ENCODE measurements around the gene AOC2. TPM values are rescaled to one million over a fixed set of nuclear protein-coding genes. Genes with fewer than 3 reads are reported as not detected.

Gene AOC2
- total and polyA plus RNA-seq, 9 of the 15 experiments (the other 6 are each of a cell fraction or from before 2014, with no cell fraction given) = 0.08 to 0.91 (median 0.49) TPM

DNA sequence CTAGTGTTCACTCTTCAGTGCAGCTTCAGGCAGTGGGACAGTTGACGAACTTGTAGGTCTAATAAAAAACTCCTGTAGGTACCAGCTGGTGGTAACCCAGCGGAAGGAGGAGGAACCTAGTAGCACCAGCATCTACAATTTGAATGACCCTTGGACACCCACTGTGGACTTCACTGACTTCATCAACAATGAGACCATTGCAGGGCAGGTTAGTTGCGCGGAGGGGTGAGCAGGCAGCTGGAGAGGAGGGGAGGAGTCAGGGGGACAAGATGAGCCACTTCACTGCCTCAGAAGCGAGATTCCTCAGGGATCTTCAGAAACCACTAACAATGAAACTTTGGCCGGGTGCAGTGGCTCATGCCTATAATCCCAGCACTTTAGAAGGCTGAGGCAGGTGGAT lies 28.9 kb downstream of the AOC2 start:
- CTCF ChIA-PET (ENCODE audit: low intra/inter-chr PET ratio) = no interaction called here
- FAIRE-seq = no peak
- H3K79me2 ChIP-seq (ENCODE audit: control insufficient read depth, insufficient read depth, low read length) = no peaks in the 10 kb centered on the region
- no TSS peak for BruUV-seq (replicated peaks)
- H2AFZ ChIP-seq (ENCODE audit: low read depth, low read length) = no peak overlapping the region
- in situ Hi-C loops (cut with MboI) = no loop called here
- no peaks in the 10 kb centered on the region for H3K9me3 ChIP-seq (replicated peaks; ENCODE audit: control insufficient read depth, insufficient read depth, low read depth, low read length)
- H3K36me3 ChIP-seq (ENCODE audit: control insufficient read depth, insufficient read depth, low read length) = no peaks in the 10 kb centered on the region
- H3K4me1 ChIP-seq (replicated peaks in 1 of 2; ENCODE audit: control insufficient read depth in 2 of 2, insufficient read depth in 2 of 2, low read length in 2 of 2) = peaks cover 2 to 14% of the 10 kb centered on the region in 2 experiments; a peak in 2 of 5 replicates
- H4K20me1 ChIP-seq (replicated peaks; ENCODE audit: control insufficient read depth, insufficient read depth, low read length) = 0 out of 2 replicates have a peak, but pooled peaks cover 3% of the 10 kb centered on the region
- POLR2A ChIA-PET = interaction anchor here (0.6 to 1.0 kb wide), 2 partner anchors 39 to 75 kb away, joined by 3 read pairs; partner anchors contain the start of genes CNTD1 and COA3
- H3K9ac ChIP-seq (ENCODE audit: insufficient read depth in 1 of 2, low read depth in 2 of 2, low read length in 2 of 2) = no peak overlapping the region
- no peak for DNase-seq (ENCODE audit: extremely low read depth in 1 of 4, low spot score in 3 of 4)
- H3K4me3 ChIP-seq = no peak overlapping the region
- no peaks in the 10 kb centered on the region for H3K9me1 ChIP-seq (ENCODE audit: control insufficient read depth, insufficient read depth, low read length)
- H3K4me2 ChIP-seq (ENCODE audit: insufficient read depth, low read length) = no peak overlapping the region
- H3K27me3 ChIP-seq (ENCODE audit: control insufficient read depth in 2 of 2, insufficient read depth in 2 of 2, low read length in 2 of 2) = peaks cover 21 to 38% of the 10 kb centered on the region in 2 experiments
- ATAC-seq = peak; percentile 60
- H3K27ac ChIP-seq (ENCODE audit: extremely low read depth, low read depth, low read length) = no peak overlapping the region
- 23% methylated on average over 5 of the region's 6 CpGs for WGBS (ENCODE audit: insufficient coverage, low coverage, missing lambda C conversion rate)
- intact Hi-C loops (cut with micrococcal nuclease) = no loop called here
- no peak for TF ChIP-seq ZNF140 (CRISPR knock-in tag; IDR thresholded peaks at IDR 0.05)
- no peak for TF ChIP-seq E4F1 (CRISPR knock-in tag; IDR thresholded peaks at IDR 0.05; ENCODE audit: borderline replicate concordance)
- TF ChIP-seq, protein P1, sequence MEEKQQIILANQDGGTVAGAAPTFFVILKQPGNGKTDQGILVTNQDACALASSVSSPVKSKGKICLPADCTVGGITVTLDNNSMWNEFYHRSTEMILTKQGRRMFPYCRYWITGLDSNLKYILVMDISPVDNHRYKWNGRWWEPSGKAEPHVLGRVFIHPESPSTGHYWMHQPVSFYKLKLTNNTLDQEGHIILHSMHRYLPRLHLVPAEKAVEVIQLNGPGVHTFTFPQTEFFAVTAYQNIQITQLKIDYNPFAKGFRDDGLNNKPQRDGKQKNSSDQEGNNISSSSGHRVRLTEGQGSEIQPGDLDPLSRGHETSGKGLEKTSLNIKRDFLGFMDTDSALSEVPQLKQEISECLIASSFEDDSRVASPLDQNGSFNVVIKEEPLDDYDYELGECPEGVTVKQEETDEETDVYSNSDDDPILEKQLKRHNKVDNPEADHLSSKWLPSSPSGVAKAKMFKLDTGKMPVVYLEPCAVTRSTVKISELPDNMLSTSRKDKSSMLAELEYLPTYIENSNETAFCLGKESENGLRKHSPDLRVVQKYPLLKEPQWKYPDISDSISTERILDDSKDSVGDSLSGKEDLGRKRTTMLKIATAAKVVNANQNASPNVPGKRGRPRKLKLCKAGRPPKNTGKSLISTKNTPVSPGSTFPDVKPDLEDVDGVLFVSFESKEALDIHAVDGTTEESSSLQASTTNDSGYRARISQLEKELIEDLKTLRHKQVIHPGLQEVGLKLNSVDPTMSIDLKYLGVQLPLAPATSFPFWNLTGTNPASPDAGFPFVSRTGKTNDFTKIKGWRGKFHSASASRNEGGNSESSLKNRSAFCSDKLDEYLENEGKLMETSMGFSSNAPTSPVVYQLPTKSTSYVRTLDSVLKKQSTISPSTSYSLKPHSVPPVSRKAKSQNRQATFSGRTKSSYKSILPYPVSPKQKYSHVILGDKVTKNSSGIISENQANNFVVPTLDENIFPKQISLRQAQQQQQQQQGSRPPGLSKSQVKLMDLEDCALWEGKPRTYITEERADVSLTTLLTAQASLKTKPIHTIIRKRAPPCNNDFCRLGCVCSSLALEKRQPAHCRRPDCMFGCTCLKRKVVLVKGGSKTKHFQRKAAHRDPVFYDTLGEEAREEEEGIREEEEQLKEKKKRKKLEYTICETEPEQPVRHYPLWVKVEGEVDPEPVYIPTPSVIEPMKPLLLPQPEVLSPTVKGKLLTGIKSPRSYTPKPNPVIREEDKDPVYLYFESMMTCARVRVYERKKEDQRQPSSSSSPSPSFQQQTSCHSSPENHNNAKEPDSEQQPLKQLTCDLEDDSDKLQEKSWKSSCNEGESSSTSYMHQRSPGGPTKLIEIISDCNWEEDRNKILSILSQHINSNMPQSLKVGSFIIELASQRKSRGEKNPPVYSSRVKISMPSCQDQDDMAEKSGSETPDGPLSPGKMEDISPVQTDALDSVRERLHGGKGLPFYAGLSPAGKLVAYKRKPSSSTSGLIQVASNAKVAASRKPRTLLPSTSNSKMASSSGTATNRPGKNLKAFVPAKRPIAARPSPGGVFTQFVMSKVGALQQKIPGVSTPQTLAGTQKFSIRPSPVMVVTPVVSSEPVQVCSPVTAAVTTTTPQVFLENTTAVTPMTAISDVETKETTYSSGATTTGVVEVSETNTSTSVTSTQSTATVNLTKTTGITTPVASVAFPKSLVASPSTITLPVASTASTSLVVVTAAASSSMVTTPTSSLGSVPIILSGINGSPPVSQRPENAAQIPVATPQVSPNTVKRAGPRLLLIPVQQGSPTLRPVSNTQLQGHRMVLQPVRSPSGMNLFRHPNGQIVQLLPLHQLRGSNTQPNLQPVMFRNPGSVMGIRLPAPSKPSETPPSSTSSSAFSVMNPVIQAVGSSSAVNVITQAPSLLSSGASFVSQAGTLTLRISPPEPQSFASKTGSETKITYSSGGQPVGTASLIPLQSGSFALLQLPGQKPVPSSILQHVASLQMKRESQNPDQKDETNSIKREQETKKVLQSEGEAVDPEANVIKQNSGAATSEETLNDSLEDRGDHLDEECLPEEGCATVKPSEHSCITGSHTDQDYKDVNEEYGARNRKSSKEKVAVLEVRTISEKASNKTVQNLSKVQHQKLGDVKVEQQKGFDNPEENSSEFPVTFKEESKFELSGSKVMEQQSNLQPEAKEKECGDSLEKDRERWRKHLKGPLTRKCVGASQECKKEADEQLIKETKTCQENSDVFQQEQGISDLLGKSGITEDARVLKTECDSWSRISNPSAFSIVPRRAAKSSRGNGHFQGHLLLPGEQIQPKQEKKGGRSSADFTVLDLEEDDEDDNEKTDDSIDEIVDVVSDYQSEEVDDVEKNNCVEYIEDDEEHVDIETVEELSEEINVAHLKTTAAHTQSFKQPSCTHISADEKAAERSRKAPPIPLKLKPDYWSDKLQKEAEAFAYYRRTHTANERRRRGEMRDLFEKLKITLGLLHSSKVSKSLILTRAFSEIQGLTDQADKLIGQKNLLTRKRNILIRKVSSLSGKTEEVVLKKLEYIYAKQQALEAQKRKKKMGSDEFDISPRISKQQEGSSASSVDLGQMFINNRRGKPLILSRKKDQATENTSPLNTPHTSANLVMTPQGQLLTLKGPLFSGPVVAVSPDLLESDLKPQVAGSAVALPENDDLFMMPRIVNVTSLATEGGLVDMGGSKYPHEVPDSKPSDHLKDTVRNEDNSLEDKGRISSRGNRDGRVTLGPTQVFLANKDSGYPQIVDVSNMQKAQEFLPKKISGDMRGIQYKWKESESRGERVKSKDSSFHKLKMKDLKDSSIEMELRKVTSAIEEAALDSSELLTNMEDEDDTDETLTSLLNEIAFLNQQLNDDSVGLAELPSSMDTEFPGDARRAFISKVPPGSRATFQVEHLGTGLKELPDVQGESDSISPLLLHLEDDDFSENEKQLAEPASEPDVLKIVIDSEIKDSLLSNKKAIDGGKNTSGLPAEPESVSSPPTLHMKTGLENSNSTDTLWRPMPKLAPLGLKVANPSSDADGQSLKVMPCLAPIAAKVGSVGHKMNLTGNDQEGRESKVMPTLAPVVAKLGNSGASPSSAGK (IDR thresholded peaks at IDR 0.05) = no peak
- TF ChIP-seq PML (IDR thresholded peaks at IDR 0.05; ENCODE audit: low read length) = no peak
- TF ChIP-seq HDAC1 (IDR thresholded peaks at IDR 0.05) = no peak
- TF ChIP-seq MEF2A (IDR thresholded peaks at IDR 0.05; ENCODE audit: control insufficient read depth, low read depth, low read length) = no peak
- TF ChIP-seq ZNF12 (CRISPR knock-in tag; IDR thresholded peaks at IDR 0.05) = no peak
- TF ChIP-seq GABPB1 (CRISPR knock-in tag; IDR thresholded peaks at IDR 0.05) = no peak
- no peak for TF ChIP-seq NFIC (IDR thresholded peaks at IDR 0.05)
